NCI-H1092 (cell line): ENCODE measurements around the gene TMC1.

ENCODE experiments used
- DNase-seq: peaks from one replicate; lab custom pipeline; 2025; lab: John Stamatoyannopoulos, UW

Gene TMC1

GRCh38 chr9:72576087-72576486 lies 54.7 kb downstream of the TMC1 start:
- no peak for DNase-seq

GRCh38 chr9:72577212-72577753 lies 55.9 kb downstream of the TMC1 start:
- no peak for DNase-seq

- no peak for DNase-seq
These were observed 57.8 kb downstream of the TMC1 start for GRCh38 chr9:72579190-72579589.

- no peak for DNase-seq
These were observed 58.6 kb downstream of the TMC1 start for GRCh38 chr9:72579880-72580550.

GRCh38 chr9:72581694-72582093 lies 60.3 kb downstream of the TMC1 start:
- no peak for DNase-seq

GRCh38 chr9:72583370-72583769 lies 62.0 kb downstream of the TMC1 start:
- DNase-seq = no peak

GRCh38 chr9:72586388-72587130 lies 65.2 kb downstream of the TMC1 start:
- no peak for DNase-seq

GRCh38 chr9:72588336-72588735 lies 66.9 kb downstream of the TMC1 start:
- DNase-seq = no peak

GRCh38 chr9:72589667-72590521 lies 68.5 kb downstream of the TMC1 start:
- DNase-seq = no peak

GRCh38 chr9:72590824-72591223 lies 69.4 kb downstream of the TMC1 start:
- DNase-seq = no peak

- peak; percentile 37 for DNase-seq
These were observed 71.3 kb downstream of the TMC1 start for GRCh38 chr9:72592502-72593403.

- no peak for DNase-seq
These were observed 75.2 kb downstream of the TMC1 start for GRCh38 chr9:72596451-72597180.

- no peak for DNase-seq
These were observed 75.7 kb downstream of the TMC1 start for GRCh38 chr9:72597181-72597517.

- no peak for DNase-seq
These were observed 76.2 kb downstream of the TMC1 start for GRCh38 chr9:72597601-72598000.

GRCh38 chr9:72598639-72599038 lies 77.2 kb downstream of the TMC1 start:
- DNase-seq = no peak

GRCh38 chr9:72599874-72600534 lies 78.6 kb downstream of the TMC1 start:
- no peak for DNase-seq

- no peak for DNase-seq
These were observed 79.3 kb downstream of the TMC1 start for GRCh38 chr9:72600671-72601070.

- DNase-seq = no peak
These were observed 80.2 kb downstream of the TMC1 start for GRCh38 chr9:72601615-72602014.

- no peak for DNase-seq
These were observed 91.0 kb downstream of the TMC1 start for GRCh38 chr9:72612449-72612848.

- no peak for DNase-seq
These were observed 92.7 kb downstream of the TMC1 start for GRCh38 chr9:72614067-72614466.
